ENCODE measurements around the gene RAB1A.
"Not testable (repeated sequence)": the region's sequence is repeated elsewhere in the genome, so short reads cannot be mapped to it uniquely, and the experiment has no call there.

Gene RAB1A

GRCh38 chr2:65156041-65156440 is 26.1 kb upstream of the RAB1A start:
- no peak for TF ChIP-seq POLR2A (IDR thresholded peaks at IDR 0.05; ENCODE audit: low read depth, low read length)
- DNase-seq (ENCODE audit: insufficient read length, low spot score) (no peak), FAIRE-seq (no peak)

GRCh38 chr2:65153515-65153914 is 23.6 kb upstream of the RAB1A start:
- TF ChIP-seq POLR2A (IDR thresholded peaks at IDR 0.05; ENCODE audit: low read depth, low read length) = no peak
- FAIRE-seq (no peak), DNase-seq (ENCODE audit: insufficient read length, low spot score) (no peak)

- no peak for TF ChIP-seq POLR2A (IDR thresholded peaks at IDR 0.05; ENCODE audit: low read depth, low read length)
- FAIRE-seq (no peak), DNase-seq (ENCODE audit: insufficient read length, low spot score) (no peak)
Observed at GRCh38 chr2:65146078-65146477, 16.2 kb upstream of the RAB1A start.

- TF ChIP-seq POLR2A (IDR thresholded peaks at IDR 0.05; ENCODE audit: low read depth, low read length) = no peak
- FAIRE-seq (no peak), DNase-seq (ENCODE audit: insufficient read length, low spot score) (no peak)
Observed at GRCh38 chr2:65144571-65144970, 14.7 kb upstream of the RAB1A start.

- FAIRE-seq (no peak), DNase-seq (ENCODE audit: insufficient read length, low spot score) (no peak)
- TF ChIP-seq POLR2A (IDR thresholded peaks at IDR 0.05; ENCODE audit: low read depth, low read length) = no peak
Observed at GRCh38 chr2:65142515-65142914, 12.6 kb upstream of the RAB1A start.

GRCh38 chr2:65137197-65137775 is 7.4 kb upstream of the RAB1A start:
- no peak for TF ChIP-seq POLR2A (IDR thresholded peaks at IDR 0.05; ENCODE audit: low read depth, low read length)
- FAIRE-seq (no peak), DNase-seq (ENCODE audit: insufficient read length, low spot score) (no peak)

GRCh38 chr2:65136253-65136652 is 6.3 kb upstream of the RAB1A start:
- FAIRE-seq (no peak), DNase-seq (ENCODE audit: insufficient read length, low spot score) (no peak)
- TF ChIP-seq POLR2A (IDR thresholded peaks at IDR 0.05; ENCODE audit: low read depth, low read length) = no peak

GRCh38 chr2:65134158-65134557 is 4.3 kb upstream of the RAB1A start:
- no peak for TF ChIP-seq POLR2A (IDR thresholded peaks at IDR 0.05; ENCODE audit: low read depth, low read length)
- DNase-seq (ENCODE audit: insufficient read length, low spot score) (no peak), FAIRE-seq (no peak)

GRCh38 chr2:65133626-65134025 is 3.7 kb upstream of the RAB1A start:
- no peak for TF ChIP-seq POLR2A (IDR thresholded peaks at IDR 0.05; ENCODE audit: low read depth, low read length)
- no peak for DNase-seq (ENCODE audit: insufficient read length, low spot score)
- FAIRE-seq = no peak

GRCh38 chr2:65132930-65133329 is 3.0 kb upstream of the RAB1A start:
- not testable (repeated sequence) for DNase-seq (ENCODE audit: insufficient read length, low spot score); FAIRE-seq

GRCh38 chr2:65130664-65131175 is 814 bp upstream of the RAB1A start:
- TF ChIP-seq POLR2A (IDR thresholded peaks at IDR 0.05; ENCODE audit: low read depth, low read length) = no peak
- FAIRE-seq (no peak), DNase-seq (ENCODE audit: insufficient read length, low spot score) (no peak)

GRCh38 chr2:65129286-65129825 is 550 bp downstream of the RAB1A start:
- no peak for DNase-seq (ENCODE audit: insufficient read length, low spot score)
- no peak for FAIRE-seq
- no peak for TF ChIP-seq POLR2A (IDR thresholded peaks at IDR 0.05; ENCODE audit: low read depth, low read length)

GRCh38 chr2:65128297-65129190 is 1.4 kb downstream of the RAB1A start:
- FAIRE-seq (no peak), DNase-seq (ENCODE audit: insufficient read length, low spot score) (no peak)
- no peak for TF ChIP-seq POLR2A (IDR thresholded peaks at IDR 0.05; ENCODE audit: low read depth, low read length)

- not testable (repeated sequence) for FAIRE-seq; DNase-seq (ENCODE audit: insufficient read length, low spot score)
Observed at GRCh38 chr2:65125457-65125856, 4.4 kb downstream of the RAB1A start.

GRCh38 chr2:65122313-65122712 is 7.6 kb downstream of the RAB1A start:
- no peak for FAIRE-seq
- DNase-seq (ENCODE audit: insufficient read length, low spot score) = no peak
- TF ChIP-seq POLR2A (IDR thresholded peaks at IDR 0.05; ENCODE audit: low read depth, low read length) = no peak

All from H54 (cell line).